Parathyroid adenoma (tissue), 2 donors: Measurements from ENCODE around the gene BTBD1.
"Not testable (repeated sequence)": the region's sequence is repeated elsewhere in the genome, so short reads cannot be mapped to it uniquely, and the experiment has no call there.

ENCODE experiments used
- H2AFZ ChIP-seq: fragments of 300-600 bp; sonication (generic); one replicate; pipeline ENCODE4 v1.7.0; 2017; ENCODE audit warnings: antibody characterized with exemption, mild to moderate bottlenecking
- H3K27ac ChIP-seq: fragments of 300-600 bp; sonication (generic); one replicate; pipeline ENCODE4 v1.7.0; 2017
- H3K27me3 ChIP-seq: fragments of 300-600 bp; sonication (generic); one replicate; pipeline ENCODE4 v1.7.0; 2017; ENCODE audit warnings: low read length; ENCODE audit not compliant: control insufficient read depth, insufficient read depth
- H3K36me3 ChIP-seq: fragments of 300-600 bp; sonication (generic); one replicate; pipeline ENCODE4 v1.7.0; 2017; ENCODE audit warnings: low read length; ENCODE audit not compliant: control insufficient read depth, insufficient read depth
- H3K4me1 ChIP-seq: fragments of 300-600 bp; sonication (generic); one replicate; pipeline ENCODE4 v1.7.0; 2017; ENCODE audit warnings: control low read depth
- H3K4me2 ChIP-seq: fragments of 300-600 bp; sonication (generic); one replicate; pipeline ENCODE4 v1.7.0; 2017; ENCODE audit warnings: low read length
- H3K4me3 ChIP-seq: fragments of 300-600 bp; sonication (generic); one replicate; pipeline ENCODE4 v1.7.0; 2017; ENCODE audit warnings: low read depth, low read length
- H3K79me2 ChIP-seq: fragments of 300-600 bp; sonication (generic); one replicate; pipeline ENCODE4 v1.7.0; 2017; ENCODE audit warnings: control low read depth
- H3K9ac ChIP-seq: fragments of 300-600 bp; sonication (generic); one replicate; pipeline ENCODE4 v1.7.0; 2017; ENCODE audit warnings: mild to moderate bottlenecking
- H3K9me3 ChIP-seq: fragments of 300-600 bp; sonication (generic); one replicate; pipeline ENCODE4 v1.7.0; 2017; ENCODE audit warnings: low read length; ENCODE audit not compliant: control insufficient read depth
- CTCF ChIP-seq: fragments of 300-600 bp; sonication (generic); IDR thresholded peaks from one replicate; pipeline ENCODE4 v1.7.0; 2017; ENCODE audit warnings: antibody characterized with exemption, mild to moderate bottlenecking
- donor health status: primary hyperparathyroidism.

Gene BTBD1

GRCh38 chr15:83082730-83083386 is 15.8 kb upstream of the BTBD1 start:
- no peaks in the 10 kb centered on the region for H3K9me3 ChIP-seq
- no peak overlapping the region for H3K4me3 ChIP-seq
- H3K4me1 ChIP-seq = no peaks in the 10 kb centered on the region
- H3K36me3 ChIP-seq = no peaks in the 10 kb centered on the region
- H3K27me3 ChIP-seq = no peaks in the 10 kb centered on the region
- no peak for TF ChIP-seq CTCF
- H3K27ac ChIP-seq = no peak overlapping the region
- no peak overlapping the region for H3K9ac ChIP-seq
- H3K79me2 ChIP-seq = no peaks in the 10 kb centered on the region
- no peak overlapping the region for H2AFZ ChIP-seq
- no peak overlapping the region for H3K4me2 ChIP-seq

- H3K4me2 ChIP-seq = no peak overlapping the region
- H2AFZ ChIP-seq = no peak overlapping the region
- no peaks in the 10 kb centered on the region for H3K9me3 ChIP-seq
- no peak overlapping the region for H3K9ac ChIP-seq
- H3K79me2 ChIP-seq = no peaks in the 10 kb centered on the region
- H3K27me3 ChIP-seq = no peaks in the 10 kb centered on the region
- H3K27ac ChIP-seq = no peak overlapping the region
- H3K4me1 ChIP-seq = no peaks in the 10 kb centered on the region
- H3K36me3 ChIP-seq = no peaks in the 10 kb centered on the region
- no peak overlapping the region for H3K4me3 ChIP-seq
- TF ChIP-seq CTCF = no peak
Observed at GRCh38 chr15:83081256-83082014, 14.4 kb upstream of the BTBD1 start.

GRCh38 chr15:83078712-83079111 is 11.7 kb upstream of the BTBD1 start:
- TF ChIP-seq CTCF = no peak
- H3K27me3 ChIP-seq = no peaks in the 10 kb centered on the region
- H3K4me3 ChIP-seq = no peak overlapping the region
- H3K4me1 ChIP-seq = no peaks in the 10 kb centered on the region
- no peak overlapping the region for H3K27ac ChIP-seq
- no peaks in the 10 kb centered on the region for H3K36me3 ChIP-seq
- H3K79me2 ChIP-seq = no peaks in the 10 kb centered on the region
- no peak overlapping the region for H3K9ac ChIP-seq
- H2AFZ ChIP-seq = no peak overlapping the region
- no peaks in the 10 kb centered on the region for H3K9me3 ChIP-seq
- H3K4me2 ChIP-seq = no peak overlapping the region

- Histone ChIP-seq H3K36me3 (no peaks in the 10 kb centered on the region), H3K27me3 (no peaks in the 10 kb centered on the region), H3K4me2 (no peak overlapping the region), H3K79me2 (no peaks in the 10 kb centered on the region), H3K9ac (no peak overlapping the region), H3K4me1 (no peaks in the 10 kb centered on the region), H3K9me3 (no peaks in the 10 kb centered on the region), H3K27ac (no peak overlapping the region), H3K4me3 (no peak overlapping the region), H2AFZ (no peak overlapping the region)
- TF ChIP-seq CTCF = no peak
Observed at GRCh38 chr15:83077491-83078230, 10.6 kb upstream of the BTBD1 start.

- not testable (repeated sequence) for H3K9ac ChIP-seq, H3K9me3 ChIP-seq, H3K4me3 ChIP-seq, H3K36me3 ChIP-seq, H3K27ac ChIP-seq, H3K4me2 ChIP-seq, H2AFZ ChIP-seq, H3K4me1 ChIP-seq, H3K27me3 ChIP-seq
- H3K79me2 ChIP-seq = peaks cover 18% of the 10 kb centered on the region
Observed at GRCh38 chr15:83069211-83069642, 2.2 kb upstream of the BTBD1 start.
